Neuron (in vitro differentiated cells): ENCODE data around the gene SERBP1.
"Not testable (repeated sequence)": the region's sequence is repeated elsewhere in the genome, so short reads cannot be mapped to it uniquely, and the experiment has no call there.

Experiments used
- H2AFZ ChIP-seq: one replicate; pipeline ENCODE4 v1.6.1; 2013; ENCODE audit warnings: low read depth, mild to moderate bottlenecking, inconsistent platforms, low read length, moderate library complexity
- H3K27me3 ChIP-seq: one replicate; pipeline ENCODE4 v1.6.1; 2013; ENCODE audit warnings: low read length; ENCODE audit not compliant: insufficient read depth
- H3K36me3 ChIP-seq: one replicate; pipeline ENCODE4 v1.6.1; 2013; ENCODE audit warnings: low read length; ENCODE audit not compliant: insufficient read depth
- H3K4me1 ChIP-seq: one replicate; pipeline ENCODE4 v1.6.1; 2013; ENCODE audit warnings: low read length; ENCODE audit not compliant: insufficient read depth
- H3K4me3 ChIP-seq: 2 replicates; pipeline ENCODE4 v1.5.1; 2013; ENCODE audit warnings: mild to moderate bottlenecking, low read length, moderate library complexity
- H3K9me3 ChIP-seq: one replicate; pipeline ENCODE4 v1.6.1; 2013; ENCODE audit warnings: low read length

SERBP1 gene

GRCh38 chr1:67434491-67434890 is 4.3 kb upstream of the SERBP1 start:
- Histone ChIP-seq H2AFZ (no peak overlapping the region), H3K36me3 (no peaks in the 10 kb centered on the region), H3K27me3 (peaks cover 5% of the 10 kb centered on the region), H3K9me3 (no peaks in the 10 kb centered on the region), H3K4me1 (no peaks in the 10 kb centered on the region), H3K4me3 (no peak overlapping the region)

GRCh38 chr1:67433837-67434236 is 3.6 kb upstream of the SERBP1 start:
- H3K27me3 ChIP-seq, result peaks cover 2% of the 10 kb centered on the region
- no peak overlapping the region for H3K4me3 ChIP-seq
- H3K4me1 ChIP-seq, result no peaks in the 10 kb centered on the region
- peaks cover 3% of the 10 kb centered on the region for H3K36me3 ChIP-seq
- no peaks in the 10 kb centered on the region for H3K9me3 ChIP-seq
- no peak overlapping the region for H2AFZ ChIP-seq

GRCh38 chr1:67432745-67433144 is 2.5 kb upstream of the SERBP1 start:
- Histone ChIP-seq H3K4me1 (no peaks in the 10 kb centered on the region), H3K36me3 (peaks cover 7% of the 10 kb centered on the region), H3K27me3 (peaks cover 2% of the 10 kb centered on the region), H3K9me3 (no peaks in the 10 kb centered on the region), H2AFZ (no peak overlapping the region), H3K4me3 (no peak overlapping the region)

- Histone ChIP-seq H2AFZ (peak overlapping the region; percentile 78), H3K4me1 (peaks cover 2% of the 10 kb centered on the region), H3K4me3 (no peak overlapping the region), H3K27me3 (peaks cover 2% of the 10 kb centered on the region), H3K36me3 (peaks cover 7% of the 10 kb centered on the region), H3K9me3 (no peaks in the 10 kb centered on the region)
Measured at GRCh38 chr1:67431869-67432578, 1.8 kb upstream of the SERBP1 start.

DNA sequence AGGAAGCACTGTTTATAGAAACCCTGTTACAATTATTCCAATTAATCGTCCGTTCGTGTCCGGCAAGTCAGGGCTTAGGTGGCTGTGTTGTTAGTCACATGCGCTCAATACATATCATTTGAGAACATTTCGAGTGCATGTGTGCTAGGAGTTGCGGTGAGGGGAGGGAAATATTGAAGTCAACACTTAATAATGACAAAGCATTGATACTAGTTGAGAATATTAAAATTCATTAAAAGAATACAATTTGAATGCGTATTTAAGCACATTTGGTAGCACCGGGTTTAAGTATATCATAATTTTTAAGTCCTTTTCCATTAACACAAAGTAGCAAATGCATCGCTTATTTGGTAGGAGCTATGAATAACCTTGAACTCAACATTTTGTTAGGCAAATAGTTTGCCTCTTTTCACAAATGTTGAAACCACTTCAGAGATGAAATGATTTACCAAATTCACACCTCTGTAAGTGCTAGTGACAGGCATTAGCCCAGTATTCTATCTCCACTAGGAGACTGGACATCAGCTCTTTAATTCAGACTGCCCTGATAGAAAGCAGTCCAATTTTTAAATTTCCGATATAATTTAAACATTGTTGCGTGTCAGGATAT is 1.1 kb upstream of the SERBP1 start:
- Histone ChIP-seq H3K4me1 (peaks cover 7% of the 10 kb centered on the region), H3K36me3 (peaks cover 7% of the 10 kb centered on the region), H3K27me3 (no peaks in the 10 kb centered on the region), H3K9me3 (no peaks in the 10 kb centered on the region), H2AFZ (peak overlapping the region; percentile 78), H3K4me3 (peak overlapping the region; percentile 95)

- peaks cover 7% of the 10 kb centered on the region for H3K4me1 ChIP-seq
- no peaks in the 10 kb centered on the region for H3K27me3 ChIP-seq
- peak overlapping the region; percentile 95 for H3K4me3 ChIP-seq
- peaks cover 21% of the 10 kb centered on the region for H3K36me3 ChIP-seq
- H2AFZ ChIP-seq, result no peak overlapping the region
- H3K9me3 ChIP-seq, result no peaks in the 10 kb centered on the region
Measured at GRCh38 chr1:67429528-67430357, 459 bp downstream of the SERBP1 start.

DNA sequence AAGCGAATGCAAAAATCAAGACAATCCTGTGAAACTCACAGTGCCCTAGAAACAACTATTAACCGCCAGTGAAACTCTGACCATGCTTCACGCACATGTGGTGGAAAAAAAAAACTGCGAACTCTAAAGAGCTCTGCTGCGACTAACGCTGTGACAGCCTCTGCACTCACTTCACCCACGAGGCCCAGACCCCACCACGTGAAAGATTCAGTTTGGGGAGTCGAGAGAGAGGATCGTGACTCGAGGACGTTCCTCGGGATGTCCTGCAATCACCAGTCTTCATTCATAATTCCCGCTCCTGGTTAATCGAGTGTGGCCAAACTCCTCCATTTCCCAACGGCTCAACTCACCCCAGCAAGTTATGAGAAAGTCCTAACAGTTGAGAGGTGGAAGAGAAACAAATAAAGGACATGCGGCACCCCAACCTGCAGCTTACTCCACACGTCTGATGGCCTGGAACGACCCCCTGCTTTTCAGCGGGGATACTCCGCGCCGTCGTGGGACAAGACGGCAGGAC is 1.1 kb downstream of the SERBP1 start:
- no peak overlapping the region for H2AFZ ChIP-seq
- peaks cover 28% of the 10 kb centered on the region for H3K36me3 ChIP-seq
- no peaks in the 10 kb centered on the region for H3K27me3 ChIP-seq
- no peaks in the 10 kb centered on the region for H3K9me3 ChIP-seq
- H3K4me1 ChIP-seq, result peaks cover 7% of the 10 kb centered on the region
- H3K4me3 ChIP-seq, result peak overlapping the region; percentile 95

GRCh38 chr1:67427947-67428346 is 2.3 kb downstream of the SERBP1 start:
- H3K36me3 ChIP-seq, result peaks cover 38% of the 10 kb centered on the region
- H3K27me3 ChIP-seq, result no peaks in the 10 kb centered on the region
- H3K4me3 ChIP-seq, result peak overlapping the region; percentile 95
- peaks cover 7% of the 10 kb centered on the region for H3K4me1 ChIP-seq
- no peaks in the 10 kb centered on the region for H3K9me3 ChIP-seq
- H2AFZ ChIP-seq, result no peak overlapping the region

GRCh38 chr1:67427465-67427864 is 2.7 kb downstream of the SERBP1 start:
- no peak overlapping the region for H2AFZ ChIP-seq

GRCh38 chr1:67420835-67421492 is 9.2 kb downstream of the SERBP1 start:
- no peaks in the 10 kb centered on the region for H3K27me3 ChIP-seq
- H3K4me1 ChIP-seq, result no peaks in the 10 kb centered on the region
- peaks cover 94% of the 10 kb centered on the region for H3K36me3 ChIP-seq
- no peak overlapping the region for H2AFZ ChIP-seq
- H3K4me3 ChIP-seq, result no peak overlapping the region
- H3K9me3 ChIP-seq, result no peaks in the 10 kb centered on the region

More at GRCh38 chr1:67427465-67427864, 2.7 kb downstream of the SERBP1 start:
- Histone ChIP-seq H3K4me3 (peak overlapping the region; percentile 95), H3K4me1 (peaks cover 7% of the 10 kb centered on the region), H3K27me3 (no peaks in the 10 kb centered on the region), H3K9me3 (no peaks in the 10 kb centered on the region), H3K36me3 (peaks cover 43% of the 10 kb centered on the region)

DNA sequence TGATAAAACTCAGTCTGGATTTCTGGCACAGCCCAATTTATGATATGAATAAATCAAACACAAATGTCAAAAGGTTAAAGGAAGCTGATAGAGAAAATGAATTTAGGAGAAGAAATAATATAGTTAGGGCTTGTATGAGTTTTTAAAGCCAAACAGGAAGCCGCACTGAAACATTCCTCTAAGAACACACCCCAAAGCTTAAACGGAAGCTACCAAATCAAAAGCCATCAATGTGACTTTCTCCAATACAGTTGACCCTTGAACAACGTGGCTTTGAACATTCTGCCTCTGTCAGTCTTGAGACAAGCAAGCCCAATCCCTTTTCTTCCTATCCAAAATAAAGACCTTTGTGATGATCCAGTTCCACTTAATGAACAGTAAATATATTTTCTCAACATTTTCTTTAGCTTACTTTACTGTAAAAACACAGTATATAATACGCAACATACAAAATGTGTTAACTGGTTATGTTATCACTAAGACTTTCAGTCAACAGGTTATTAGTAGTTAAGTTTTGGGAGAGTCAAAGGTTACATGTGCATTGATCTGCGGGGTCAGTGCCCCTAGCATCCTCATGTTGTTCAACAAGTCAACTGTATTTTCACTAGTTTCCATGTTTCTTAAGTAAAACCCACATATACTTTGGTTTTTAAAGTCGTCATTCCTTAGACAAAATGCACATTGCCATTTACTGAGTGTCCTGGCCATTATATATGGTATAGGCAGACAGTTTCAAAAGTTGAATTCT is 11.2 kb downstream of the SERBP1 start:
- no peaks in the 10 kb centered on the region for H3K4me1 ChIP-seq
- no peaks in the 10 kb centered on the region for H3K27me3 ChIP-seq
- H3K4me3 ChIP-seq, result no peak overlapping the region
- peaks cover 94% of the 10 kb centered on the region for H3K36me3 ChIP-seq
- no peaks in the 10 kb centered on the region for H3K9me3 ChIP-seq
- H2AFZ ChIP-seq, result no peak overlapping the region

GRCh38 chr1:67417733-67418132 is 12.5 kb downstream of the SERBP1 start:
- H3K36me3 ChIP-seq, result peaks cover 92% of the 10 kb centered on the region
- not testable (repeated sequence) for H3K9me3 ChIP-seq, H2AFZ ChIP-seq, H3K4me1 ChIP-seq, H3K27me3 ChIP-seq, H3K4me3 ChIP-seq
